PC-3 (cell line): Measurements from ENCODE around the gene CBR3.

Experiments used
- EZH2 ChIP-seq: fragments of 300-600 bp; sonication (generic); IDR thresholded peaks from one replicate; pipeline ENCODE4 v1.6.1; 2017; ENCODE audit warnings: antibody characterized with exemption, mild to moderate bottlenecking, low read length; ENCODE audit not compliant: unreplicated experiment
- EZH2phosphoT487 ChIP-seq: fragments of 300-600 bp; sonication (generic); IDR thresholded peaks from 2 replicates; pipeline ENCODE4 v1.6.1; 2018; ENCODE audit warnings: mild to moderate bottlenecking, antibody characterized with exemption, low read length, borderline replicate concordance
- TF ChIP-seq, protein P1 (sequence below): fragments of 300-600 bp; sonication (generic); conservative IDR thresholded peaks from 2 replicates; pipeline ENCODE4 v1.5.1; 2017; ENCODE audit warnings: antibody characterized with exemption, low read depth, mild to moderate bottlenecking, low read length

DNA sequence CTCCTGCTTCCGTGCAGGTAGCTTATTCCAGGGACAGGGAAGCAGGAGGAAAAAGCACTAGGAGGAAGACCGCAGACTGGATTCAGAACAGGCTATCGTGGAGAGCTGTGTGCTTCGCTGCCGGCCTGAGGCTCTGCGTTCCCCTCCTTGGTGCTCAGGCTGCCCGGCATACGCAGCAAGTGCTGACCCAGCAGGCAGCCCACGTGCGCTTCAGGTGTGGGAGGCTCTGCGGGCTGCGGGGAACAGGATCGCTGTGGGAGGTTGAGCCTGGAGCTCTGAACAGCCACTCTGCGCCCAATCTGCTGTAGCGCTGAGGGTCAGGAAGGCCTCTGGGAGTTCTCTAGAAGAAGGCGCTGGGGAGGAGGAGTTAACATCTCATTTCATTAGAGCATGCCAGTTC, 49.7 kb downstream of the CBR3 start:
- TF ChIP-seq, protein P1, sequence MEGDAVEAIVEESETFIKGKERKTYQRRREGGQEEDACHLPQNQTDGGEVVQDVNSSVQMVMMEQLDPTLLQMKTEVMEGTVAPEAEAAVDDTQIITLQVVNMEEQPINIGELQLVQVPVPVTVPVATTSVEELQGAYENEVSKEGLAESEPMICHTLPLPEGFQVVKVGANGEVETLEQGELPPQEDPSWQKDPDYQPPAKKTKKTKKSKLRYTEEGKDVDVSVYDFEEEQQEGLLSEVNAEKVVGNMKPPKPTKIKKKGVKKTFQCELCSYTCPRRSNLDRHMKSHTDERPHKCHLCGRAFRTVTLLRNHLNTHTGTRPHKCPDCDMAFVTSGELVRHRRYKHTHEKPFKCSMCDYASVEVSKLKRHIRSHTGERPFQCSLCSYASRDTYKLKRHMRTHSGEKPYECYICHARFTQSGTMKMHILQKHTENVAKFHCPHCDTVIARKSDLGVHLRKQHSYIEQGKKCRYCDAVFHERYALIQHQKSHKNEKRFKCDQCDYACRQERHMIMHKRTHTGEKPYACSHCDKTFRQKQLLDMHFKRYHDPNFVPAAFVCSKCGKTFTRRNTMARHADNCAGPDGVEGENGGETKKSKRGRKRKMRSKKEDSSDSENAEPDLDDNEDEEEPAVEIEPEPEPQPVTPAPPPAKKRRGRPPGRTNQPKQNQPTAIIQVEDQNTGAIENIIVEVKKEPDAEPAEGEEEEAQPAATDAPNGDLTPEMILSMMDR = no peak
- TF ChIP-seq EZH2 (no peak), EZH2phosphoT487 (no peak)
